GM21529 (cell line): Measurements from ENCODE around the gene MARK2.

Experiments
- ATAC-seq: cut with Tn5 transposase; IDR thresholded peaks from one replicate; pipeline ENCODE4 v1.9.1; 2021; ENCODE audit not compliant: unreplicated experiment

Gene MARK2

GRCh38 chr11:63907808-63908530, 69.1 kb downstream of the MARK2 start:
- no peak for ATAC-seq

DNA sequence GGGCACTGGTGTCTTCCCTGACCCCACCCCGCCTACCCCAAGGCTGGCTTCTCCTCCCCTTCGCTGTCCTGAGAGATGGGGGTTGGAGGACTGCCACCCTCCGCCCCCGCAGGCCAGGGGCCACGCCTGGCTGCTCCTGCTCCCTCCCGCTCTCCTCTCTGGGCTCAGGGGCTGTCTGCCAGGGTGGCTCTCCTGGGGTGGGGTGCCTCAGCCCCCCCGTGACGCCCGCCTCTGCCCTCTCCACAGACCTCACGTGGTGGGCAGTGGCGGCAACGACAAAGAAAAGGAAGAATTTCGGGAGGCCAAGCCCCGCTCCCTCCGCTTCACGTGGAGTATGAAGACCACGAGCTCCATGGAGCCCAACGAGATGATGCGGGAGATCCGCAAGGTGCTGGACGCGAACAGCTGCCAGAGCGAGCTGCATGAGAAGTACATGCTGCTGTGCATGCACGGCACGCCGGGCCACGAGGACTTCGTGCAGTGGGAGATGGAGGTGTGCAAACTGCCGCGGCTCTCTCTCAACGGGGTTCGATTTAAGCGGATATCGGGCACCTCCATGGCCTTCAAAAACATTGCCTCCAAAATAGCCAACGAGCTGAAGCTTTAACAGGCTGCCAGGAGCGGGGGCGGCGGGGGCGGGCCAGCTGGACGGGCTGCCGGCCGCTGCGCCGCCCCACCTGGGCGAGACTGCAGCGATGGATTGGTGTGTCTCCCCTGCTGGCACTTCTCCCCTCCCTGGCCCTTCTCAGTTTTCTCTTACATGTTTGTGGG, 69.9 kb downstream of the MARK2 start:
- ATAC-seq: no peak

DNA sequence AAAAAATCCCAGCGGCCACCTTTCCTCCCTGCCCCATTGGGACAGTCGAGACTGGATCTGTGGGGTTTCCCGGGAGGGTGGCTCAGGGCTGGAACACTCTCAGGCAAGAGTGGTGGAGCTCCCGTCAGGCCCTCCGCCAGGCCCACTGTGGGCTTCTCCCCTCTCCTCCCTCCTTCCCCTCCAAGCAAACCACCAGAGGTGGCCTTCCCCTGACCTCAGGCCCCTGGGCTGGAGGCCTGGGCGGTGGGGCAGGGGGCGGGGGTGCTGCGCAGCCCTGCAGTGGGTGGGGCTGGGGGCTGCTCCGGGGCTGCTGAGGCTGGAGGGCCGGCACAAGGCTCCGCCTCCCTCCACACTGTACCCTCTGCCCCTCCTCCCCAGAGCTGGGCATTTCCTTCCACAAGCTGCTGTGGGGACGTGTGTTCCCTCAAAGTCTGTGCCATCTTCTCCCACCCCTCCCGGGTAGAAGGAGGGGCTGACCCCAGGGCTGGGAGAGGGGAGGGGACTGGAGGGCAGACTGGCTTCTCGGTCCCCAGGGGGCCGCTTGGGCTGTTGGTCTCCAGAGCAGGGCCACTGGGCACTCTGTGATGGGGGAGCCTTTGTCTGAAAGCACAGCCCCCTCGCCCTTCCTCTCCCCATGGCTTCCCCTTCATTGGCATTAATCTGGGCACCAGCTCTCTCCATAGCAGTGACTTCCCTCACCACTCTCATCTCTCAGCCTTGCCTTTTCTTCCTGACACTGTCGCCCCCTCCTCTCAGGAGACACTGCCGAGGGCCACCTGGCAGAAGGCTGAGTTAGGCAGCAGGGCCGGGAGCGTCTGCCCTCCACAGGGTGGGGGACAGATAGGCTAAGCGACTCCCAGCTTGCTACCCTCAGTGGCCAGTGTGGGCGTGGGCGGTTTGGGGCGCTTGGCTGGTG, 70.9 kb downstream of the MARK2 start:
- ATAC-seq: no peak

DNA sequence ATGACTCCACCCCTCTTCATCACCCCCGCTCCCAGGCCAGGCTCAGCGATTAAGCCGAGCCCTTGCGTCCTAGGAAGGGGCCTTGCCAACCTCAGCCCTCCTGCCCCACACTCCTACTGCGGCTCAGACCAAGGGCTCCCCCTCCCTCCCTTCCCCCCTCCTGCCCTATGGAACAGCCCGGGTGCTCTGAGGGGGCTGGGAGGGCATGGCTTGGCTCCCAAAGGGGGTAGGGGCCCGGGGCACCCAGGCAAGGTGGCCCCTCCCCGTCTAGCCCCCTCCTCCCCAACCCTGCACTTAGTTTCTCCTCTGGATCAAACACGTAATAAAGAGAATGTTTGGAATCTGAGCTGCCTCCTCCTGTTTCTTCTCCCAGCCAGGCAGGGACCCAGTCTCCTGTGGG, 71.8 kb downstream of the MARK2 start:
- no peak for ATAC-seq

DNA sequence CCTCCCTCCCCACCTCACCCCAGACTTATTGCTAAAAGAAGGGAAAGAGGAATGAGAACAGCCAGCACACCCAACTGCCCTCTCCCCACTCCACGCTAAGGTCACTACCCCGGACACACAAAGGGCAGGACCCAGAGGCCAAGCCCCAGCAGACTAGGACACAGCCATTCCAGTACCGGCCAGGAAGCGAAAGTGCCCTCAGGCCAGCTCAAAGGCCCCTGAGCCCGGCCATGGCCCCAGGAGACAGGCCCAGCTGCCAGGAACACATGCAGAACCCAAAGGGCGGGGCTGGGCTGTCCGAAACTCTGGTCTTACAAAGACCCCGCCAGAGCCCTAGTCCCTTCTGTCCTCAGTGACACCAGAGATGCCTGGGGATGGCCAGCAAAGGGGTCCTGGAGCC, 72.5 kb downstream of the MARK2 start:
- no peak for ATAC-seq

DNA sequence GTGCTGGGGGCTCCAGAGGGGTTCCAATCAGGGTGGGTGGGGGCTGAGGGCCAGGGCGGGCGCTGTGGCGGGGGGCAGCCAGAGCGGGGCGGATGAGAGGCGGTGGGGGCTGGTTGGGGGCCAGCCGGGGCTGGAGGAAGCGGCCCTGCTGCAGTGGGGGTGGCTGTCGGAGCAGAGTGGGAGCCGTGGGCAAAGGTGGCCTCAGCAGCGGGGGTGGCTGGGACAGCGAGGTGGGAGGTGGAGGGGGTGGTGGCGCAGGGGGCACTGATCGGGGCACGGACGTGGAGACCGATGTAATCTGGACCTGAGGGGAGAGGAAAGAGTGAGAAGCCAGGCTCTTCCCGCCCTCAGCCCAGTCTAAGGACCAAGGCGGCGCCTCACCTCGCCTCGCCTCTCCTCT, 73.0 kb downstream of the MARK2 start:
- ATAC-seq: no peak

- ATAC-seq: no peak
Observed at GRCh38 chr11:63912678-63913077, 73.8 kb downstream of the MARK2 start.

GRCh38 chr11:63913866-63914830, 75.2 kb downstream of the MARK2 start:
- no peak for ATAC-seq

GRCh38 chr11:63914896-63915691, 76.2 kb downstream of the MARK2 start:
- no peak for ATAC-seq

GRCh38 chr11:63915961-63916836, 77.3 kb downstream of the MARK2 start:
- ATAC-seq: no peak

DNA sequence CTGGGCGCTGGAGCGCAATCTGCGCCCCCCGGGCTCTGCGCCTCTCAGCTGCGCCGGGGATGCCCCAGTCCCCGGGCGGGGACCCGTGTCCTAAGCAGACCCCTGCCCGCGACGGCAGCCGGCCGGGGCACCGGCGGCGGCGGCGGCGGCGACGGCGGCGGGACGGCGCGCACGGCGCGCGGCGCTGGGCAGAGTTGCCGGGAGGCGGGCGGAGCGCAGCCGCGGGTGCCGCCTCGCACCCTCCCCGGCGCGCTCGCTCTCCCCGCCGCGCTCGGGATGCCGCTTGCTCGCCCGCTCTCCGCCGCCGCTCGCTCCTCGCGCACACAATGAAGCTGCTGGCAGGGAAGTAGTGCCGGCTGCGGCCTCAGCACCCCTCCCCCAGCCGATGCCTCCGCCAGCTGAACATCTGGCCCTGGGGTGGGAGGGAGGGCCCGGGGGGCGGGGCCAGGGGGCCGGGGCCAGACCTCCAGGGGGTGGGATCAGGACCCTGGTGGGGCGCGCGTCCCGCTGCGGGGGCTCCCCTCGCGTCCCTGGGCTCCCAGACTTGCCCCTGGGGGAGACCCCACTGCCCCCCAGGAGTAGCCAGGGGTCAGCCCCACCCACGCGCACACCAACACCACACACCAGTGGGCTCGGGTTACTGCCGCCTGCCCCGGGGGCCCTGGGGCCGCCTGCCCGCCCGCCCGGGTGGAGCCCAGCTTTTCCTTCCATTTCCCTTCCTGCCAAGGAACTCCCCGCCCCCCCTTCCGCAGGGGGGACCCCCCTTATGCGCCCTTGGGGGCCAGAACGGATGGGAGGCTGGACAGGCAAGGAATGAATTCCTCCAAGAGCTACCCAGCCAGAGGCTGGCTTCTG, 78.2 kb downstream of the MARK2 start, which contains the start of gene RCOR2:
RCOR2 (minus strand) TSS at position 328 of the 855 bp plus-strand sequence. CDS start 708 bp downstream, outside the sequence.
- ATAC-seq: no peak

- ATAC-seq: no peak
Observed at GRCh38 chr11:63917692-63918506, 79.0 kb downstream of the MARK2 start.

GRCh38 chr11:63918507-63919191, 79.7 kb downstream of the MARK2 start:
- ATAC-seq: no peak

GRCh38 chr11:63919267-63920125, 80.6 kb downstream of the MARK2 start:
- no peak for ATAC-seq
